ENCODE data around the gene FMO5. TPM values are rescaled to one million over a fixed set of nuclear protein-coding genes. Genes with fewer than 3 reads are reported as not detected.

Gene FMO5
- total RNA-seq, 2 experiments from 2014 or later = 0.41 to 0.67 TPM

GRCh38 chr1:147168626-147169058 is 56.5 kb downstream of the FMO5 start:
- no peak overlapping the region for H3K27ac ChIP-seq (ENCODE audit: low read depth in 1 of 2, low read length in 2 of 2)
- no peak overlapping the region for H3K4me3 Mint-ChIP-seq
- no peak for ATAC-seq (ENCODE audit: poor library complexity)
- no peak overlapping the region for H3K27ac Mint-ChIP-seq
- DNase-seq = no peak
- H3K9me3 Mint-ChIP-seq = no peaks in the 10 kb centered on the region
- H3K4me1 ChIP-seq (ENCODE audit: insufficient read depth, low read length) = peaks cover 24% of the 10 kb centered on the region
- TF ChIP-seq, protein P1, sequence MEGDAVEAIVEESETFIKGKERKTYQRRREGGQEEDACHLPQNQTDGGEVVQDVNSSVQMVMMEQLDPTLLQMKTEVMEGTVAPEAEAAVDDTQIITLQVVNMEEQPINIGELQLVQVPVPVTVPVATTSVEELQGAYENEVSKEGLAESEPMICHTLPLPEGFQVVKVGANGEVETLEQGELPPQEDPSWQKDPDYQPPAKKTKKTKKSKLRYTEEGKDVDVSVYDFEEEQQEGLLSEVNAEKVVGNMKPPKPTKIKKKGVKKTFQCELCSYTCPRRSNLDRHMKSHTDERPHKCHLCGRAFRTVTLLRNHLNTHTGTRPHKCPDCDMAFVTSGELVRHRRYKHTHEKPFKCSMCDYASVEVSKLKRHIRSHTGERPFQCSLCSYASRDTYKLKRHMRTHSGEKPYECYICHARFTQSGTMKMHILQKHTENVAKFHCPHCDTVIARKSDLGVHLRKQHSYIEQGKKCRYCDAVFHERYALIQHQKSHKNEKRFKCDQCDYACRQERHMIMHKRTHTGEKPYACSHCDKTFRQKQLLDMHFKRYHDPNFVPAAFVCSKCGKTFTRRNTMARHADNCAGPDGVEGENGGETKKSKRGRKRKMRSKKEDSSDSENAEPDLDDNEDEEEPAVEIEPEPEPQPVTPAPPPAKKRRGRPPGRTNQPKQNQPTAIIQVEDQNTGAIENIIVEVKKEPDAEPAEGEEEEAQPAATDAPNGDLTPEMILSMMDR (IDR thresholded peaks at IDR 0.05) = no peak
- H3K27me3 Mint-ChIP-seq = no peaks in the 10 kb centered on the region
- H3K4me1 Mint-ChIP-seq (ENCODE audit: low read depth) = peaks cover 47% of the 10 kb centered on the region
- H3K4me3 ChIP-seq (ENCODE audit: low read length) = no peak overlapping the region
- H3K27me3 ChIP-seq (ENCODE audit: control insufficient read depth in 1 of 2, insufficient read depth in 2 of 2, low read length in 2 of 2) = no peaks in the 10 kb centered on the region
- CTCF ChIA-PET = interaction anchor here (4.1 kb wide), 1 partner anchor 74 kb away, joined by 31 read pairs; the partner anchor contains the start of gene CHD1L
- intact Hi-C loops (cut with DNase I, micrococcal nuclease) = no loop called here
- POLR2A ChIA-PET = no interaction called here
- peaks cover 66% of the 10 kb centered on the region for H3K36me3 Mint-ChIP-seq (ENCODE audit: low read depth)
- H3K9me3 ChIP-seq (ENCODE audit: control insufficient read depth in 1 of 2, insufficient read depth in 1 of 2, low read length in 2 of 2) = no peaks in the 10 kb centered on the region
- H3K36me3 ChIP-seq (ENCODE audit: insufficient read depth, low read length) = peaks cover 25% of the 10 kb centered on the region

DNA sequence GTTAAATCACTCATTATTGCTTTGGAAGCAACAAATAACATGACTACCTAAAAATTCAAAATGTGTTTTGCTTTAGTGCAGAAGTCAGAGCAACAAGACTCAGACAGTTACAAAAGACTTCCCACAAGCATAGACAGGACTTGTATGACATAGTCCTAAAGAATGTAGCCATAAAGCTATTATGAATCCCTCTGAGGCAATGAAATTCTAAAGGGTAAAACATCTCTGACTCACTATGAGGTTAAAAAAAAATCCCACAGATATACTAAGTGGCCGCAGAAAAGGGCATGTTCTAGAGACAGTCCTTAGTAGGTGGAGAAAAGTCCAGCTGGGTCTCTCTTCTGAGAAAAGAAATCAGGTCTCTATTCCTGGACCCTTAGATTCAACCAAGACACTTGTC is 57.8 kb downstream of the FMO5 start:
- POLR2A ChIA-PET = no interaction called here
- no peak for DNase-seq
- no peaks in the 10 kb centered on the region for H3K27me3 Mint-ChIP-seq

DNA sequence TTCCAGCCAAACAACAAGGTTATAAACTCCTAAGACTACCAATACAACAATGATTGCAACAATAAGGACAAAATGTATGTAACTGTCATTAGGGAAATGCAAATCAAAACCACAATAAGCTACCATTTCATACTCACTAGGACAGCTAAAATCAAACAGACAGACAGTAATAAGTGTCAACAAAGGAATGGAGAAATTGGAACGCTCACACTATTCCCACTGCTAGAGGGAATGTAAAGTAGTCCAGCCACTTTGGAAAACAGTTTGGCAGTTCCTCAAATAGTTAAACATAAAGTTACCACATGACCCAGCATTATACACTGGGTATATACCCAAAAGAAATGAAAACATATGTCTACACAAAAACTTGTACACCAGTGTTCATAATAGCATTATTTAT is 62.1 kb downstream of the FMO5 start:
- ChIA-PET CTCF (interaction anchor here (1.5 kb wide), 1 partner anchor 9 kb away, joined by 3 read pairs; the partner anchor contains the start of gene PRKAB2), POLR2A (interaction anchor here (1.5 kb wide), 1 partner anchor 9 kb away, joined by 4 read pairs; the partner anchor contains the start of gene PRKAB2)
- no peaks in the 10 kb centered on the region for H3K9me3 ChIP-seq (ENCODE audit: control insufficient read depth in 1 of 2, insufficient read depth in 1 of 2, low read length in 2 of 2)
- H3K4me3 Mint-ChIP-seq = no peak overlapping the region
- DNase-seq = no peak
- no peaks in the 10 kb centered on the region for H3K4me1 ChIP-seq (ENCODE audit: insufficient read depth, low read length)
- H3K27ac ChIP-seq (ENCODE audit: low read depth in 1 of 2, low read length in 2 of 2) = no peak overlapping the region
- no peaks in the 10 kb centered on the region for H3K27me3 ChIP-seq (ENCODE audit: control insufficient read depth in 1 of 2, insufficient read depth in 2 of 2, low read length in 2 of 2)
- peaks cover 74% of the 10 kb centered on the region for H3K36me3 ChIP-seq (ENCODE audit: insufficient read depth, low read length)
- no peak for ATAC-seq (ENCODE audit: poor library complexity)
- intact Hi-C loops (cut with DNase I, micrococcal nuclease) = no loop called here
- TF ChIP-seq, protein P1 (IDR thresholded peaks at IDR 0.05) = no peak
- peaks cover under 1% of the 10 kb centered on the region for H3K4me1 Mint-ChIP-seq (ENCODE audit: low read depth)
- H3K9me3 Mint-ChIP-seq = no peaks in the 10 kb centered on the region
- H3K27ac Mint-ChIP-seq = no peak overlapping the region
- peaks cover 100% of the 10 kb centered on the region for H3K36me3 Mint-ChIP-seq (ENCODE audit: low read depth)
- H3K4me3 ChIP-seq (ENCODE audit: low read length) = no peak overlapping the region
- no peaks in the 10 kb centered on the region for H3K27me3 Mint-ChIP-seq

More for the DNA sequence above, 57.8 kb downstream of the FMO5 start:
- ATAC-seq (ENCODE audit: poor library complexity) = no peak
- H3K27ac Mint-ChIP-seq = no peak overlapping the region
- CTCF ChIA-PET = interaction anchor here (4.1 kb wide), 1 partner anchor 75 kb away, joined by 31 read pairs; the partner anchor contains the start of gene CHD1L
- Histone ChIP-seq H3K27me3 (ENCODE audit: control insufficient read depth in 1 of 2, insufficient read depth in 2 of 2, low read length in 2 of 2) (no peaks in the 10 kb centered on the region), H3K4me3 (ENCODE audit: low read length) (no peak overlapping the region), H3K27ac (ENCODE audit: low read depth in 1 of 2, low read length in 2 of 2) (no peak overlapping the region), H3K4me1 (ENCODE audit: insufficient read depth, low read length) (peaks cover 18% of the 10 kb centered on the region), H3K9me3 (ENCODE audit: control insufficient read depth in 1 of 2, insufficient read depth in 1 of 2, low read length in 2 of 2) (no peaks in the 10 kb centered on the region), H3K36me3 (ENCODE audit: insufficient read depth, low read length) (peaks cover 33% of the 10 kb centered on the region)
- peaks cover 69% of the 10 kb centered on the region for H3K36me3 Mint-ChIP-seq (ENCODE audit: low read depth)
- H3K4me1 Mint-ChIP-seq (ENCODE audit: low read depth) = peaks cover 35% of the 10 kb centered on the region
- intact Hi-C loops (cut with DNase I, micrococcal nuclease) = no loop called here
- H3K4me3 Mint-ChIP-seq = no peak overlapping the region
- H3K9me3 Mint-ChIP-seq = no peaks in the 10 kb centered on the region
- TF ChIP-seq, protein P1 (IDR thresholded peaks at IDR 0.05) = no peak

All from CD4-positive, alpha-beta T cell (primary cell).